GM23338 (cell line): Measurements from ENCODE around the gene BAIAP2. TPM values are rescaled to one million over a fixed set of nuclear protein-coding genes. Genes with fewer than 3 reads are reported as not detected.

Experiments used
- ATAC-seq: fragments of 200-7000 bp; cut with Tn5 transposase; 3 replicates; pipeline ENCODE4 v1.9.1; 2020
- DNase-seq: peaks from one replicate; pipeline ENCODE4 v3.0.0-alpha.2; 2015; ENCODE audit warnings: low spot score
- H2AFZ ChIP-seq: fragments of 200-600 bp; sonication (generic); 2 replicates; pipeline ENCODE4 v1.8.0; 2016; ENCODE audit warnings: antibody characterized with exemption, mild to moderate bottlenecking, moderate library complexity
- H3F3A ChIP-seq: fragments of 200-600 bp; sonication (generic); replicated peaks from 2 replicates; pipeline ENCODE4 v1.8.0; 2017; ENCODE audit warnings: antibody characterized with exemption, mixed run types, low read depth
- H3K27ac ChIP-seq: fragments of 200-600 bp; sonication (generic); 2 replicates; pipeline ENCODE4 v1.6.1; 2016; ENCODE audit warnings: low read depth
- H3K27me3 ChIP-seq: fragments of 200-600 bp; sonication (generic); 2 replicates; pipeline ENCODE4 v1.8.0; 2016; ENCODE audit warnings: mild to moderate bottlenecking, mixed run types, moderate library complexity; ENCODE audit not compliant: insufficient read depth
- H3K36me3 ChIP-seq: fragments of 200-600 bp; sonication (generic); 2 replicates; pipeline ENCODE4 v1.8.0; 2016; ENCODE audit warnings: mild to moderate bottlenecking; ENCODE audit not compliant: insufficient read depth
- H3K4me1 ChIP-seq: fragments of 200-600 bp; sonication (generic); 2 replicates; pipeline ENCODE4 v1.8.0; 2016; ENCODE audit warnings: mild to moderate bottlenecking, moderate library complexity; ENCODE audit not compliant: insufficient read depth
- H3K4me2 ChIP-seq: fragments of 200-600 bp; sonication (generic); 2 replicates; pipeline ENCODE4 v1.7.1; 2017; ENCODE audit warnings: mixed run types
- H3K4me3 ChIP-seq: fragments of 200-600 bp; sonication (generic); 2 replicates; pipeline ENCODE4 v1.6.1; 2016; ENCODE audit warnings: mixed run types
- H3K79me2 ChIP-seq: fragments of 200-600 bp; sonication (generic); replicated peaks from 2 replicates; pipeline ENCODE4 v1.8.0; 2017; ENCODE audit warnings: mild to moderate bottlenecking; ENCODE audit not compliant: insufficient read depth
- H3K9me2 ChIP-seq: fragments of 200-600 bp; sonication (generic); 2 replicates; pipeline ENCODE4 v1.8.0; 2017; ENCODE audit not compliant: insufficient read depth
- H4K20me1 ChIP-seq: fragments of 200-600 bp; sonication (generic); replicated peaks from 2 replicates; pipeline ENCODE4 v1.8.0; 2017; ENCODE audit warnings: mild to moderate bottlenecking; ENCODE audit not compliant: insufficient read depth
- H3K27ac Mint-ChIP-seq: 2 replicates; pipeline ENCODE4 v1.8.0; 2020; ENCODE audit warnings: inconsistent platforms, mild to moderate bottlenecking, moderate library complexity, mixed read lengths
- H3K27me3 Mint-ChIP-seq: 3 replicates; pipeline ENCODE4 v1.8.0; 2022; ENCODE audit warnings: low read depth, mild to moderate bottlenecking, moderate library complexity, mixed read lengths, inconsistent platforms; ENCODE audit not compliant: insufficient read depth, poor library complexity
- H3K36me3 Mint-ChIP-seq: 3 replicates; pipeline ENCODE4 v1.8.0; 2021; ENCODE audit warnings: low read depth, mild to moderate bottlenecking, inconsistent platforms, moderate library complexity, mixed read lengths
- H3K4me1 Mint-ChIP-seq: 3 replicates; pipeline ENCODE4 v1.8.0; 2020; ENCODE audit warnings: mild to moderate bottlenecking, inconsistent platforms, mixed read lengths
- H3K4me3 Mint-ChIP-seq: 3 replicates; pipeline ENCODE4 v1.8.0; 2021; ENCODE audit warnings: moderate library complexity, mild to moderate bottlenecking, inconsistent platforms, mixed read lengths
- H3K9me3 Mint-ChIP-seq: 3 replicates; pipeline ENCODE4 v1.8.0; 2020; ENCODE audit warnings: moderate library complexity, mild to moderate bottlenecking, inconsistent platforms, mixed read lengths
- CTCF ChIP-seq, 2 experiments: fragments of 200-600 bp in 1 of 2; sonication (generic) in 1 of 2; conservative IDR thresholded peaks; 2 replicates each; pipeline versions ENCODE4 v1.5.1 to v1.6.1; 2016 to 2017; ENCODE audit warnings: antibody characterized with exemption in 2 of 2, low read depth in 2 of 2, mild to moderate bottlenecking in 2 of 2, moderate library complexity in 1 of 2
- ETS1 ChIP-seq: IDR thresholded peaks from 2 replicates; pipeline ENCODE4 v1.6.1; 2016; ENCODE audit warnings: antibody characterized with exemption
- EZH2 ChIP-seq: fragments of 200-600 bp; sonication (generic); IDR thresholded peaks from one replicate; pipeline ENCODE4 v1.8.0; 2017; ENCODE audit warnings: antibody characterized with exemption, mild to moderate bottlenecking, low read depth; ENCODE audit not compliant: unreplicated experiment
- POLR2AphosphoS5 ChIP-seq: IDR thresholded peaks from 2 replicates; pipeline ENCODE4 v1.6.1; 2016; ENCODE audit warnings: antibody characterized with exemption, low read depth
- REST ChIP-seq: IDR thresholded peaks from one replicate; pipeline ENCODE4 v1.6.1; 2018; ENCODE audit warnings: antibody characterized with exemption; ENCODE audit not compliant: unreplicated experiment
- polyA plus RNA-seq: library from polyadenylated mRNA; unstranded; fragments of >200 nt; fragmentation: Nextera tagmentation; extraction: Ambion mirVana; gene quantifications from 2 replicates; pipeline ENCODE4 v1.2.1, GENCODE V29; 2016
- total RNA-seq: library from RNA; depleted of rRNA; stranded (reverse); fragments of >200 nt; shearing (Covaris generic); gene quantifications from 2 replicates; pipeline ENCODE4 v1.2.3, GENCODE V29; 2014

BAIAP2 gene
- total and polyA plus RNA-seq, 2 experiments from 2014 or later = 21.7 to 22.7 TPM

GRCh38 chr17:81124377-81124776 lies 89.4 kb downstream of the BAIAP2 start:
- Histone ChIP-seq H3K9me2 (no peaks in the 10 kb centered on the region), H3K27ac (no peak overlapping the region), H4K20me1 (no peaks in the 10 kb centered on the region), H3K36me3 (no peaks in the 10 kb centered on the region), H3K79me2 (no peaks in the 10 kb centered on the region), H3K27me3 (no peaks in the 10 kb centered on the region), H2AFZ (no peak overlapping the region), H3F3A (no peaks in the 10 kb centered on the region), H3K4me3 (no peak overlapping the region), H3K4me2 (no peak overlapping the region), H3K4me1 (no peaks in the 10 kb centered on the region)
- Mint-ChIP-seq H3K4me3 (no peak overlapping the region), H3K4me1 (no peaks in the 10 kb centered on the region), H3K9me3 (no peaks in the 10 kb centered on the region), H3K27ac (no peak overlapping the region), H3K27me3 (peaks cover 11% of the 10 kb centered on the region), H3K36me3 (no peaks in the 10 kb centered on the region)
- ATAC-seq (no peak), DNase-seq (no peak)
- TF ChIP-seq CTCF (conservative IDR thresholded peaks at IDR 0.05; ENCODE audit: low read depth in 2 of 2) (no peak), REST (no peak), POLR2AphosphoS5 (no peak), EZH2 (no peak)

GRCh38 chr17:81125573-81126081 lies 90.7 kb downstream of the BAIAP2 start:
- Mint-ChIP-seq H3K36me3 (no peaks in the 10 kb centered on the region), H3K27ac (no peak overlapping the region), H3K4me1 (no peaks in the 10 kb centered on the region), H3K9me3 (no peaks in the 10 kb centered on the region), H3K27me3 (peaks cover 8% of the 10 kb centered on the region), H3K4me3 (no peak overlapping the region)
- TF ChIP-seq ETS1 = no peak
- no peaks in the 10 kb centered on the region for H3F3A ChIP-seq
- H3K27me3 ChIP-seq = no peaks in the 10 kb centered on the region
- no peak overlapping the region for H3K27ac ChIP-seq
- no peaks in the 10 kb centered on the region for H4K20me1 ChIP-seq
- no peaks in the 10 kb centered on the region for H3K4me1 ChIP-seq
- ATAC-seq = no peak
- H3K4me2 ChIP-seq = no peak overlapping the region
- H3K9me2 ChIP-seq = no peaks in the 10 kb centered on the region
- H3K36me3 ChIP-seq = no peaks in the 10 kb centered on the region
- H2AFZ ChIP-seq = no peak overlapping the region
- DNase-seq = no peak
- no peaks in the 10 kb centered on the region for H3K79me2 ChIP-seq
- H3K4me3 ChIP-seq = no peak overlapping the region
